ENCODE measurements around the gene LRRC10B.
"Not testable (repeated sequence)": the region's sequence is repeated elsewhere in the genome, so short reads cannot be mapped to it uniquely, and the experiment has no call there.

The LRRC10B gene

GRCh38 chr11:61507962-61508861 lies at the start of gene LRRC10B:
TSS of gene LRRC10B (plus strand) at chr11:61508749. CDS start at chr11:61508999, 250 bp downstream.
- DNase-seq, result peak in 12 of 58 donors; percentile 27 to 66 (median 39)

GRCh38 chr11:61460474-61460881 lies 48.1 kb upstream of the LRRC10B start:
- peak in 11 of 58 donors; percentile 11 to 44 (median 30) for DNase-seq

GRCh38 chr11:61460986-61461385 lies 47.6 kb upstream of the LRRC10B start:
- no peak for DNase-seq

GRCh38 chr11:61467602-61468001 lies 40.9 kb upstream of the LRRC10B start:
- not testable (repeated sequence) for DNase-seq

GRCh38 chr11:61468002-61468401 lies 40.5 kb upstream of the LRRC10B start:
- no peak for DNase-seq

- DNase-seq, result no peak
Observed at GRCh38 chr11:61472282-61472681, 36.3 kb upstream of the LRRC10B start.

- DNase-seq, result peak in 21 of 58 donors; percentile 7 to 69 (median 39)
Observed at GRCh38 chr11:61472868-61473267, 35.7 kb upstream of the LRRC10B start.

- peak in 18 of 58 donors; percentile 8 to 76 (median 30) for DNase-seq
Observed at GRCh38 chr11:61473370-61474012, 35.1 kb upstream of the LRRC10B start.

GRCh38 chr11:61474013-61474643 lies 34.4 kb upstream of the LRRC10B start:
- no peak for DNase-seq

- DNase-seq, result no peak
Observed at GRCh38 chr11:61475433-61475832, 33.1 kb upstream of the LRRC10B start.

- no peak for DNase-seq
Observed at GRCh38 chr11:61476371-61476770, 32.2 kb upstream of the LRRC10B start.

GRCh38 chr11:61477126-61477525 lies 31.4 kb upstream of the LRRC10B start:
- DNase-seq, result no peak

- DNase-seq, result peak in 19 of 58 donors; percentile 5 to 60 (median 24)
Observed at GRCh38 chr11:61477727-61478148, 30.8 kb upstream of the LRRC10B start.

- not testable (repeated sequence) for DNase-seq
Observed at GRCh38 chr11:61479360-61480058, 29.0 kb upstream of the LRRC10B start.

GRCh38 chr11:61480261-61480993 lies 28.1 kb upstream of the LRRC10B start:
- DNase-seq, result no peak

- peak in 5 of 58 donors; percentile 7 to 27 (median 12) for DNase-seq
Observed at GRCh38 chr11:61480994-61481335, 27.6 kb upstream of the LRRC10B start.

GRCh38 chr11:61481806-61482205 lies 26.7 kb upstream of the LRRC10B start:
- DNase-seq, result no peak

GRCh38 chr11:61482513-61482912 lies 26.0 kb upstream of the LRRC10B start:
- no peak for DNase-seq

GRCh38 chr11:61484541-61484940 lies 24.0 kb upstream of the LRRC10B start:
- DNase-seq, result no peak

GRCh38 chr11:61485080-61485479 lies 23.5 kb upstream of the LRRC10B start:
- DNase-seq, result no peak
